ENCODE data around the gene TIPRL. TPM values are rescaled to one million over a fixed set of nuclear protein-coding genes. Genes with fewer than 3 reads are reported as not detected.
"Not testable (repeated sequence)": the region's sequence is repeated elsewhere in the genome, so short reads cannot be mapped to it uniquely, and the experiment has no call there.

TIPRL gene
- total RNA-seq, 2 experiments from 2014 or later = 41.4 to 52.1 TPM

DNA sequence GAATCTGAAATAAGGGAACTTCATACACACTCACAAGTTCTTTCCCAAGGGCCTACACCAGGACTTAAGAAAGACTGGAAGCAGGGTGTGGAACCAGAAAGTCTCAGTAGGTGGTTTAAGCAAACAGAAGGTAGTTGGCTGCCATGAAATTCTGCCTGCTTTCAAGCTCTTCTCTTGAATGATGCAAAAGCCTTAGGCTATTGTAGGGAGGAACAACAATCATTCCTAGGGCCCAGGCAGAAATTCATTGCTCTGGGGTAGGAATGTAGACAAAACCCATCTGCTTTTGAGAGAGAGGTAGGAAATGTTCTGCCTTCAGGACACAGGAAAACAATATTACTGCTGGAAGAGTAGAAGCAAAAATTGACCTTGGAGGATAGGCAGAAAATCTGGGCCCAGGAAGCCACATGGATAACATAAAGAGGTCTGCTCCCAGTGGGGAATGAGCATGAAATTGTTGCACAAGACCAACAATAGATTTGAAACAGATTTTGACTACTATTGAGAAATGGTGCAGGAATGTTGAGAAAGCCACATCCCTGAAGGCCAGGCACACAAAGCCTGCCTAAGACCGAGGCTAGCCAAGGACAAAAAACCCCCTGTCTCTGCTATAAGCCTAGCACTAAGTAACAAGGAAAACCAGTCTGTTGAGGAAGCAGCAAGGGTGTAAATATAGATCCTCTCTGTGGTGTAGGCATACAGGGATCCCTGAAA is 24.3 kb downstream of the TIPRL start:
- Mint-ChIP-seq H3K27ac (no peak overlapping the region), H3K9me3 (ENCODE audit: low read depth) (peaks cover 3% of the 10 kb centered on the region), H3K4me3 (no peak overlapping the region), H3K4me1 (peaks cover 1% of the 10 kb centered on the region), H3K36me3 (peaks cover 49% of the 10 kb centered on the region), H3K27me3 (no peaks in the 10 kb centered on the region)
- DNase-seq = no peak
- CTCF ChIA-PET = no interaction called here
- ATAC-seq = no peak

DNA sequence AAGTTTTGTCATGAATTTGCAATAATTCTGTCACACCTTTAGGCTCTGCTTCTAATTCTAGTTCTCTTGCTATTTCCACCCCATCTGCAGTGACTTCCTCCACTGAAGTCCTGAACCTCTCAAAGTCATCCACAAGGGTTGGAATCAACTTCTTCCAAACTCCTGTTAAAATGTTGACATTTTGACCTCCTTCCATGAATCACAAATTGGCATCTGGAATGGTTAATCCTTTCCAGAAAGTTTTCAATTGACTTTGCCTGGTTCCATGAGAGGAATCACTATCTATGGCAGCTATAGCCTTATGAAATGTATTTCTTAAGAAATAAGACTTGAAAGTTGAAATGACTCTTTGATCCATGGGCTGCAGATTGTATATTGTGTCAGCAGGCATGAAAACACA is 27.3 kb downstream of the TIPRL start:
- Mint-ChIP-seq H3K4me1 (no peaks in the 10 kb centered on the region), H3K27ac (no peak overlapping the region), H3K4me3 (no peak overlapping the region), H3K36me3 (peaks cover 38% of the 10 kb centered on the region), H3K9me3 (ENCODE audit: low read depth) (peaks cover 3% of the 10 kb centered on the region), H3K27me3 (no peaks in the 10 kb centered on the region)
- ATAC-seq (no peak), DNase-seq (no peak)
- CTCF ChIA-PET = interaction anchor here (0.6 kb wide), 1 partner anchor 647 kb away, joined by 3 read pairs; no protein-coding TSS in a partner anchor

DNA sequence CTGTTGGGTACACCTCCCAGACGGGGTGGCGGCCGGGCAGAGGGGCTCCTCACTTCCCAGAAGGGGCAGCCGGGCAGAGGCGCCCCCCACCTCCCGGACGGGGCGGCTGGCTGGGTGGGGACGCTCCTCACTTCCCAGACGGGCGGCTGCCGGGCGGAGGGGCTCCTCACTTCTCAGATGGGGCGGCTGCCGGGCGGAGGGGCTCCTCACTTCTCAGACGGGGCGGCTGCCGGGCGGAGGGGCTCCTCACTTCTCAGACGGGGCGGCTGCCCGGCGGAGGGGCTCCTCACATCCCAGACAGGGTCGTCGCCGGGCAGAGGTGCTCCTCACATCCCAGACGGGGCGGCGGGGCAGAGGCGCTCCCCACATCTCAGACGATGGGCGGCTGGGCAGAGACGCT is 28.9 kb downstream of the TIPRL start:
- DNase-seq; H3K4me3 Mint-ChIP-seq; H3K27ac Mint-ChIP-seq; CTCF ChIA-PET; H3K4me1 Mint-ChIP-seq; H3K27me3 Mint-ChIP-seq; ATAC-seq; H3K9me3 Mint-ChIP-seq (ENCODE audit: low read depth): not testable (repeated sequence)
- H3K36me3 Mint-ChIP-seq = peaks cover 31% of the 10 kb centered on the region

- ATAC-seq (no peak), DNase-seq (no peak)
- H3K9me3 Mint-ChIP-seq (ENCODE audit: low read depth) = peaks cover 10% of the 10 kb centered on the region
- no peak overlapping the region for H3K27ac Mint-ChIP-seq
- H3K27me3 Mint-ChIP-seq = peaks cover 2% of the 10 kb centered on the region
- CTCF ChIA-PET = no interaction called here
- peaks cover 2% of the 10 kb centered on the region for H3K4me1 Mint-ChIP-seq
- H3K36me3 Mint-ChIP-seq = peaks cover 17% of the 10 kb centered on the region
- no peak overlapping the region for H3K4me3 Mint-ChIP-seq
Observed at GRCh38 chr1:168210312-168210711, 31.6 kb downstream of the TIPRL start.

DNA sequence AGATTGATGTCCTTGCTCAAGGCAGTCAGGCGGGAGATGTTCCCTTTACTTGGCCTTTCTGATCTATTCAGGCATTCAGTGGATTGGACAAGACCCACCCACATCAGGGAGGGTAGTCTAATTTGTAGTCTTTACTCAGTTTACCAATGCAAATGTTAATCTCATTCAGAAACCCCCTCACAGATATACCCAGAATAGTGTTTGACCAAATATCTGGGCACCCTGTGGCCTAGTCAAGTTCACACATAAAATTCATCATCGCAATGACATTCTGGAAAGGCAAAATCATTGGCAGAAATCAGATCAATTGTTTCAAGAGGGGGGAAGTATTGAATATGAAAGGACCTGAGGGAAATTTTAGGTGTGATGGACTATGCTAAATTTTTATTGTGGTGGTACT is 34.6 kb downstream of the TIPRL start:
- CTCF ChIA-PET = no interaction called here
- H3K27ac Mint-ChIP-seq = no peak overlapping the region
- ATAC-seq = no peak

GRCh38 chr1:168216171-168216570 is 37.4 kb downstream of the TIPRL start:
- Mint-ChIP-seq H3K4me3 (no peak overlapping the region), H3K4me1 (peaks cover 6% of the 10 kb centered on the region), H3K36me3 (peaks cover 6% of the 10 kb centered on the region), H3K27me3 (peaks cover 2% of the 10 kb centered on the region), H3K27ac (no peak overlapping the region), H3K9me3 (ENCODE audit: low read depth) (peaks cover 6% of the 10 kb centered on the region)
- no peak for DNase-seq
- CTCF ChIA-PET = interaction anchor here (0.9 to 1.8 kb wide), 2 partner anchors 9 to 34 kb away, joined by 3 to 6 read pairs; partner anchors contain the start of gene SFT2D2
- no peak for ATAC-seq

More for the DNA sequence above, 34.6 kb downstream of the TIPRL start:
- Mint-ChIP-seq H3K9me3 (ENCODE audit: low read depth) (peaks cover 6% of the 10 kb centered on the region), H3K4me1 (peaks cover 2% of the 10 kb centered on the region), H3K27me3 (peaks cover 2% of the 10 kb centered on the region), H3K4me3 (no peak overlapping the region), H3K36me3 (peaks cover 11% of the 10 kb centered on the region)
- DNase-seq = no peak

DNA sequence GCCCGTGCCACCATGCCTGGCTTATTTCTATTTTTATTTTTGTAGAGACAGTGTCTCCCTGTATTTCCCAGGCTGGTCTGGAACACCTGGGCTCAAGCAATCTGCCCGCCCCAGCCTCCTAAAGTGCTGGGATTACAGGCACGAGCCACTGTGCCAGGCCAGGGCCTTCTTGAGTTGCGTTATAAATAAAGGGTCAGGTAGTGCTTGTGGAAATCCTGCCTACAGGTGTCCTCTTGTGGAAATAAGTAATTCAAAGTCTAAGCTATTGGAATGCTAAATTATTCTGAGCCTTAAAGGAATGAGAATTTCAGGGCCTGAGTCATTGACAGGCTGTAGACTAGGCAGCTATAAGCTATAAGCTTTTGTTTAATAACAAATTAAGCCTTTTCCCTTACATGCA is 38.9 kb downstream of the TIPRL start:
- Mint-ChIP-seq H3K4me1 (peaks cover 4% of the 10 kb centered on the region), H3K27me3 (no peaks in the 10 kb centered on the region), H3K4me3 (no peak overlapping the region), H3K9me3 (ENCODE audit: low read depth) (peaks cover 2% of the 10 kb centered on the region), H3K27ac (no peak overlapping the region), H3K36me3 (peaks cover 1% of the 10 kb centered on the region)
- no peak for DNase-seq
- no peak for ATAC-seq
- CTCF ChIA-PET = interaction anchor here (1.8 kb wide), 2 partner anchors 8 to 18 kb away, joined by 5 to 6 read pairs; partner anchors contain the start of gene SFT2D2

DNA sequence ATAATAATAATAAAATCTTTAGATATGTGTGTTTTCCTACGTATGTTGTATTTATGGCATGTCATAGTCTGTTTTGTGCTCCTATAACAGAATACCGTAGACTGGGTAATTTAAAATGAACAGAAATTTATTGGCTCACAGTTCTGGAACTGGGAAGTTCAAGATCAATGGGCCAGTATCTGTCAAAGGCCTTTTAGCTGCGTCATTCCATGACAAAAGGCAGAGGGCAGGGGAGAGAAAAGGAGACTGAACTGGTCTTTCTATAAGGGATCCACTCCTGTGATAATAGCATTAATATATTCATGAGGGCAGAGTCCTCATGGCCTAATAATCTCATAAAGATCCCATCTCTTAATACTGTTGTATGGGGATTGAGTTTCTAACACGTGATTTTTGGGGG is 39.9 kb downstream of the TIPRL start:
- Mint-ChIP-seq H3K36me3 (no peaks in the 10 kb centered on the region), H3K4me3 (no peak overlapping the region), H3K27ac (no peak overlapping the region), H3K27me3 (peaks cover 2% of the 10 kb centered on the region), H3K4me1 (peaks cover 8% of the 10 kb centered on the region), H3K9me3 (ENCODE audit: low read depth) (no peaks in the 10 kb centered on the region)
- CTCF ChIA-PET = no interaction called here
- DNase-seq (no peak), ATAC-seq (no peak)

DNA sequence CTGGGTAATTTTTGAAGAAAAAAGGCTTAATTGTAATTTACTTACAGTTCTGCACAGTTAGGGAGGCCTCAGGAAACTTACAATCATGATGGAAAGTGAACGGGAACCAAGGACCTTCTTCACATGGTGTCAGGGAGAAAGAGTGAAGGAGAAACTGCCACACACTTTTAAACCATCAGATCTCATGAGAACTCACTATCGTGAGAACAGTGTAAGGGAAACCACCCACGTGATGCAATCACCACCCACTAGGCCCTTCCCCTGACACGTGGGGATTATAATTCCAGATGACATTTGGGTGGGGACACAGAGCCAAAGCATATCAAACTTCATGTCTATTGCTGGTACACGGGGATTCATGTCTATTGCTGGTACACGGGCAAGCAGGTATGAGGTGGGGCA is 41.7 kb downstream of the TIPRL start:
- Mint-ChIP-seq H3K36me3 (no peaks in the 10 kb centered on the region), H3K4me1 (peaks cover 25% of the 10 kb centered on the region), H3K9me3 (ENCODE audit: low read depth) (no peaks in the 10 kb centered on the region), H3K4me3 (no peak overlapping the region), H3K27ac (no peak overlapping the region), H3K27me3 (peaks cover 2% of the 10 kb centered on the region)
- CTCF ChIA-PET = no interaction called here
- no peak for ATAC-seq
- no peak for DNase-seq

GRCh38 chr1:168221275-168221674 is 42.5 kb downstream of the TIPRL start:
- ATAC-seq = no peak
- Mint-ChIP-seq H3K36me3 (no peaks in the 10 kb centered on the region), H3K9me3 (ENCODE audit: low read depth) (no peaks in the 10 kb centered on the region), H3K4me3 (no peak overlapping the region), H3K4me1 (peaks cover 26% of the 10 kb centered on the region), H3K27ac (no peak overlapping the region), H3K27me3 (peaks cover 2% of the 10 kb centered on the region)
- CTCF ChIA-PET = no interaction called here
- no peak for DNase-seq

GRCh38 chr1:168223261-168223660 is 44.5 kb downstream of the TIPRL start:
- Mint-ChIP-seq H3K27ac (no peak overlapping the region), H3K36me3 (peaks cover 14% of the 10 kb centered on the region), H3K27me3 (peaks cover 2% of the 10 kb centered on the region), H3K9me3 (ENCODE audit: low read depth) (no peaks in the 10 kb centered on the region), H3K4me1 (peaks cover 39% of the 10 kb centered on the region), H3K4me3 (no peak overlapping the region)
- CTCF ChIA-PET = interaction anchor here (5.2 kb wide), 1 partner anchor 11 kb away, joined by 65 read pairs; no protein-coding TSS in a partner anchor
- DNase-seq = no peak
- ATAC-seq = no peak

GRCh38 chr1:168223681-168224540 is 45.1 kb downstream of the TIPRL start:
- DNase-seq (no peak), ATAC-seq (no peak)
- Mint-ChIP-seq H3K4me3 (no peak overlapping the region), H3K27ac (no peak overlapping the region), H3K4me1 (peaks cover 46% of the 10 kb centered on the region), H3K9me3 (ENCODE audit: low read depth) (no peaks in the 10 kb centered on the region), H3K36me3 (peaks cover 16% of the 10 kb centered on the region), H3K27me3 (peaks cover 2% of the 10 kb centered on the region)
- CTCF ChIA-PET = interaction anchor here (5.2 kb wide), 1 partner anchor 11 kb away, joined by 65 read pairs; no protein-coding TSS in a partner anchor

- H3K27me3 Mint-ChIP-seq = peaks cover 2% of the 10 kb centered on the region
- peaks cover 54% of the 10 kb centered on the region for H3K4me1 Mint-ChIP-seq
- H3K27ac Mint-ChIP-seq = peak overlapping the region; percentile 83
Observed at GRCh38 chr1:168224991-168225390, 46.2 kb downstream of the TIPRL start.

More at GRCh38 chr1:168224991-168225390, 46.2 kb downstream of the TIPRL start:
- DNase-seq = no peak
- Mint-ChIP-seq H3K4me3 (peak overlapping the region; percentile 91), H3K36me3 (peaks cover 24% of the 10 kb centered on the region), H3K9me3 (ENCODE audit: low read depth) (no peaks in the 10 kb centered on the region)
- CTCF ChIA-PET = interaction anchor here (1.1 to 5.2 kb wide), 5 partner anchors 8 to 200 kb away, joined by 3 to 65 read pairs (median 6); no protein-coding TSS in a partner anchor
- ATAC-seq = no peak

Data from activated CD8-positive, alpha-beta memory T cell treated with anti-CD3 and anti-CD28 coated beads, Interleukin-2, amount 10 ng/mL, durations not matched to agents 7 days and 5 days (primary cell).